Measurements from ENCODE around the gene THRAP3. TPM values are rescaled to one million over a fixed set of nuclear protein-coding genes. Genes with fewer than 3 reads are reported as not detected.

The THRAP3 gene
- polyA plus RNA-seq, 1 of the 3 experiments (the other 2 are of a cell fraction), result 33.7 TPM

DNA sequence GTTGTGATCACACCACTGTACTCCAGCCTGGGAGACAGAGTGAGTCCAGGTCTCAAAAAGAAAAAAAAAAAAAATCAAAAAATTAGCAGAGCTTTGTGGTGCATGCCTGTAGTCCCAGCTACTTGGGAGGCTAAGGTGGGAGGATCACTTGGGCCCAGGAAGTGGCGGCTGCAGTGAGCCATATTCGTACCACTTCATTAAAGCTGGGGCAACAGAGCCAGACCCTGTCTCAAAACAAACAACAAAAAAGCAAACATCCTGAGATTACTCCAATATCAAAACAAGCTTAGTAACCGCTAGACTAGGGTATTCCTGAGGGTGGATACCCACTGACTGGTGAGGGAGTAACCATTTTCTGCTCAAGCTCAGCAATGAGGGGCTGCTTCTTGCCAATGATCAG is 12.9 kb upstream of the THRAP3 start (continued):
- TF ChIP-seq, protein P1, sequence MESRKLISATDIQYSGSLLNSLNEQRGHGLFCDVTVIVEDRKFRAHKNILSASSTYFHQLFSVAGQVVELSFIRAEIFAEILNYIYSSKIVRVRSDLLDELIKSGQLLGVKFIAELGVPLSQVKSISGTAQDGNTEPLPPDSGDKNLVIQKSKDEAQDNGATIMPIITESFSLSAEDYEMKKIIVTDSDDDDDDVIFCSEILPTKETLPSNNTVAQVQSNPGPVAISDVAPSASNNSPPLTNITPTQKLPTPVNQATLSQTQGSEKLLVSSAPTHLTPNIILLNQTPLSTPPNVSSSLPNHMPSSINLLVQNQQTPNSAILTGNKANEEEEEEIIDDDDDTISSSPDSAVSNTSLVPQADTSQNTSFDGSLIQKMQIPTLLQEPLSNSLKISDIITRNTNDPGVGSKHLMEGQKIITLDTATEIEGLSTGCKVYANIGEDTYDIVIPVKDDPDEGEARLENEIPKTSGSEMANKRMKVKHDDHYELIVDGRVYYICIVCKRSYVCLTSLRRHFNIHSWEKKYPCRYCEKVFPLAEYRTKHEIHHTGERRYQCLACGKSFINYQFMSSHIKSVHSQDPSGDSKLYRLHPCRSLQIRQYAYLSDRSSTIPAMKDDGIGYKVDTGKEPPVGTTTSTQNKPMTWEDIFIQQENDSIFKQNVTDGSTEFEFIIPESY (IDR thresholded peaks at IDR 0.05; ENCODE audit: borderline replicate concordance, low read depth), result no peak
- TF ChIP-seq TAF1 (IDR thresholded peaks at IDR 0.05; ENCODE audit: borderline replicate concordance, low read depth, low read length) (no peak), SIN3A (IDR thresholded peaks at IDR 0.05; ENCODE audit: borderline replicate concordance, low read depth, low read length) (no peak), TEAD4 (IDR thresholded peaks at IDR 0.05; ENCODE audit: borderline replicate concordance, insufficient read depth) (no peak)
- TF ChIP-seq, protein P2, sequence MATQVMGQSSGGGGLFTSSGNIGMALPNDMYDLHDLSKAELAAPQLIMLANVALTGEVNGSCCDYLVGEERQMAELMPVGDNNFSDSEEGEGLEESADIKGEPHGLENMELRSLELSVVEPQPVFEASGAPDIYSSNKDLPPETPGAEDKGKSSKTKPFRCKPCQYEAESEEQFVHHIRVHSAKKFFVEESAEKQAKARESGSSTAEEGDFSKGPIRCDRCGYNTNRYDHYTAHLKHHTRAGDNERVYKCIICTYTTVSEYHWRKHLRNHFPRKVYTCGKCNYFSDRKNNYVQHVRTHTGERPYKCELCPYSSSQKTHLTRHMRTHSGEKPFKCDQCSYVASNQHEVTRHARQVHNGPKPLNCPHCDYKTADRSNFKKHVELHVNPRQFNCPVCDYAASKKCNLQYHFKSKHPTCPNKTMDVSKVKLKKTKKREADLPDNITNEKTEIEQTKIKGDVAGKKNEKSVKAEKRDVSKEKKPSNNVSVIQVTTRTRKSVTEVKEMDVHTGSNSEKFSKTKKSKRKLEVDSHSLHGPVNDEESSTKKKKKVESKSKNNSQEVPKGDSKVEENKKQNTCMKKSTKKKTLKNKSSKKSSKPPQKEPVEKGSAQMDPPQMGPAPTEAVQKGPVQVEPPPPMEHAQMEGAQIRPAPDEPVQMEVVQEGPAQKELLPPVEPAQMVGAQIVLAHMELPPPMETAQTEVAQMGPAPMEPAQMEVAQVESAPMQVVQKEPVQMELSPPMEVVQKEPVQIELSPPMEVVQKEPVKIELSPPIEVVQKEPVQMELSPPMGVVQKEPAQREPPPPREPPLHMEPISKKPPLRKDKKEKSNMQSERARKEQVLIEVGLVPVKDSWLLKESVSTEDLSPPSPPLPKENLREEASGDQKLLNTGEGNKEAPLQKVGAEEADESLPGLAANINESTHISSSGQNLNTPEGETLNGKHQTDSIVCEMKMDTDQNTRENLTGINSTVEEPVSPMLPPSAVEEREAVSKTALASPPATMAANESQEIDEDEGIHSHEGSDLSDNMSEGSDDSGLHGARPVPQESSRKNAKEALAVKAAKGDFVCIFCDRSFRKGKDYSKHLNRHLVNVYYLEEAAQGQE (IDR thresholded peaks at IDR 0.05; ENCODE audit: low read depth, low read length), result no peak

DNA sequence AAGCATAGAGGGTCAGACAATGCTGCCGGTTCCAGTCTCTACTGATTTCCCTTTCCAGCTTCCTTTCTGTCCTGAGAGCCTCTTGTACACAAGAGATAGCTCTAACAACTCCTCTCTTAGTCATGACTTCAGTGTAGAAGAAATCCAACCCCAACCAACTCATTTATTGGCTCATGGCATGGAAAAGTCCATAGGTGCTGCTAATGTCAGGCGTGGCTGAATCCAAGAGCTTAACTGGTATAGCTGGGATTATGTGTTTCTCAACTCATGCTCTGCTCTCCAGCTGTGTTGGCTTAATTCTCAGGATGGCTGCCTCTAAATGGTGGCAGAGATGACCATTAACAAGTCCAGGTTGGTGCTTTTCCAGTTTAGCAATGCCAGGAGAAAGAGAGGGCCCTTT is 12.4 kb upstream of the THRAP3 start:
- H2AFZ ChIP-seq (ENCODE audit: low read depth), result no peak overlapping the region
- CTCF ChIA-PET, result interaction anchor here (0.8 to 1.4 kb wide), 4 partner anchors 9 to 74 kb away, joined by 3 to 4 read pairs (median 4); no protein-coding TSS in a partner anchor
- no peak overlapping the region for H3K4me2 ChIP-seq
- H3K27ac ChIP-seq (ENCODE audit: low read depth in 2 of 2, low read length in 1 of 2), result no peak overlapping the region
- POLR2A ChIA-PET, result no interaction called here
- H3K9me2 ChIP-seq, result no peaks in the 10 kb centered on the region
- H3K36me3 ChIP-seq (replicated peaks in 1 of 2; ENCODE audit: control insufficient read depth in 1 of 2, insufficient read depth in 2 of 2, low read length in 1 of 2), result no peaks in the 10 kb centered on the region
- DNase-seq, result no peak
- H4K20me1 ChIP-seq (ENCODE audit: insufficient read depth), result no peaks in the 10 kb centered on the region
- H3K9me3 ChIP-seq, result no peaks in the 10 kb centered on the region
- H3K4me3 ChIP-seq (ENCODE audit: low read depth in 2 of 2, low read length in 1 of 2), result no peak overlapping the region
- TF ChIP-seq FOXM1 (IDR thresholded peaks at IDR 0.05; ENCODE audit: low read depth) (no peak), NRF1 (IDR thresholded peaks at IDR 0.05; ENCODE audit: low read depth, low read length) (no peak), ELF1 (IDR thresholded peaks at IDR 0.05) (no peak), MXI1 (IDR thresholded peaks at IDR 0.05; ENCODE audit: low read depth, low read length) (no peak), EP300 (IDR thresholded peaks at IDR 0.05; ENCODE audit: borderline replicate concordance in 1 of 2, low read depth in 1 of 2, low read length in 1 of 2) (no peak)
- TF ChIP-seq, protein P3, sequence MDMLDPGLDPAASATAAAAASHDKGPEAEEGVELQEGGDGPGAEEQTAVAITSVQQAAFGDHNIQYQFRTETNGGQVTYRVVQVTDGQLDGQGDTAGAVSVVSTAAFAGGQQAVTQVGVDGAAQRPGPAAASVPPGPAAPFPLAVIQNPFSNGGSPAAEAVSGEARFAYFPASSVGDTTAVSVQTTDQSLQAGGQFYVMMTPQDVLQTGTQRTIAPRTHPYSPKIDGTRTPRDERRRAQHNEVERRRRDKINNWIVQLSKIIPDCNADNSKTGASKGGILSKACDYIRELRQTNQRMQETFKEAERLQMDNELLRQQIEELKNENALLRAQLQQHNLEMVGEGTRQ (IDR thresholded peaks at IDR 0.05; ENCODE audit: borderline replicate concordance, low read depth, low read length), result no peak
- TF ChIP-seq, protein P4, sequence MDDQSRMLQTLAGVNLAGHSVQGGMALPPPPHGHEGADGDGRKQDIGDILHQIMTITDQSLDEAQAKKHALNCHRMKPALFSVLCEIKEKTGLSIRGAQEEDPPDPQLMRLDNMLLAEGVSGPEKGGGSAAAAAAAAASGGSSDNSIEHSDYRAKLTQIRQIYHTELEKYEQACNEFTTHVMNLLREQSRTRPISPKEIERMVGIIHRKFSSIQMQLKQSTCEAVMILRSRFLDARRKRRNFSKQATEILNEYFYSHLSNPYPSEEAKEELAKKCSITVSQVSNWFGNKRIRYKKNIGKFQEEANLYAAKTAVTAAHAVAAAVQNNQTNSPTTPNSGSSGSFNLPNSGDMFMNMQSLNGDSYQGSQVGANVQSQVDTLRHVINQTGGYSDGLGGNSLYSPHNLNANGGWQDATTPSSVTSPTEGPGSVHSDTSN (IDR thresholded peaks at IDR 0.05), result no peak
- no peaks in the 10 kb centered on the region for H3K4me1 ChIP-seq (ENCODE audit: control insufficient read depth in 1 of 2, insufficient read depth in 2 of 2, low read depth in 1 of 2, low read length in 1 of 2)
- no peak overlapping the region for H3K9ac ChIP-seq
- 71% methylated on average over 2 of the region's 2 CpGs for WGBS (ENCODE audit: low lambda C conversion rate)
- no peaks in the 10 kb centered on the region for H3F3A ChIP-seq (replicated peaks; ENCODE audit: insufficient read depth)
- H3K27me3 ChIP-seq (ENCODE audit: insufficient read depth), result no peaks in the 10 kb centered on the region
- no peaks in the 10 kb centered on the region for H3K79me2 ChIP-seq (ENCODE audit: insufficient read depth)
